Retinal pigment epithelial cell (primary cell): Measurements from ENCODE around the gene ATG4C.

Experiments
- DNase-seq: peaks from one replicate; pipeline ENCODE4 v3.0.0-alpha.2; 2010; ENCODE audit warnings: low read depth
- H3K4me3 ChIP-seq: 2 replicates; pipeline ENCODE4 v1.5.1; 2011; ENCODE audit warnings: mild to moderate bottlenecking, low read length, control low read depth, moderate library complexity
- TF ChIP-seq, protein P1 (sequence below): conservative IDR thresholded peaks from 2 replicates; pipeline ENCODE4 v1.5.1; 2011; ENCODE audit warnings: low read depth, low read length, control low read depth, inconsistent platforms

Gene ATG4C

GRCh38 chr1:62903982-62904855 is 120.3 kb downstream of the ATG4C start:
- no peak for DNase-seq
- no peak overlapping the region for H3K4me3 ChIP-seq
- TF ChIP-seq, protein P1, sequence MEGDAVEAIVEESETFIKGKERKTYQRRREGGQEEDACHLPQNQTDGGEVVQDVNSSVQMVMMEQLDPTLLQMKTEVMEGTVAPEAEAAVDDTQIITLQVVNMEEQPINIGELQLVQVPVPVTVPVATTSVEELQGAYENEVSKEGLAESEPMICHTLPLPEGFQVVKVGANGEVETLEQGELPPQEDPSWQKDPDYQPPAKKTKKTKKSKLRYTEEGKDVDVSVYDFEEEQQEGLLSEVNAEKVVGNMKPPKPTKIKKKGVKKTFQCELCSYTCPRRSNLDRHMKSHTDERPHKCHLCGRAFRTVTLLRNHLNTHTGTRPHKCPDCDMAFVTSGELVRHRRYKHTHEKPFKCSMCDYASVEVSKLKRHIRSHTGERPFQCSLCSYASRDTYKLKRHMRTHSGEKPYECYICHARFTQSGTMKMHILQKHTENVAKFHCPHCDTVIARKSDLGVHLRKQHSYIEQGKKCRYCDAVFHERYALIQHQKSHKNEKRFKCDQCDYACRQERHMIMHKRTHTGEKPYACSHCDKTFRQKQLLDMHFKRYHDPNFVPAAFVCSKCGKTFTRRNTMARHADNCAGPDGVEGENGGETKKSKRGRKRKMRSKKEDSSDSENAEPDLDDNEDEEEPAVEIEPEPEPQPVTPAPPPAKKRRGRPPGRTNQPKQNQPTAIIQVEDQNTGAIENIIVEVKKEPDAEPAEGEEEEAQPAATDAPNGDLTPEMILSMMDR, result no peak

DNA sequence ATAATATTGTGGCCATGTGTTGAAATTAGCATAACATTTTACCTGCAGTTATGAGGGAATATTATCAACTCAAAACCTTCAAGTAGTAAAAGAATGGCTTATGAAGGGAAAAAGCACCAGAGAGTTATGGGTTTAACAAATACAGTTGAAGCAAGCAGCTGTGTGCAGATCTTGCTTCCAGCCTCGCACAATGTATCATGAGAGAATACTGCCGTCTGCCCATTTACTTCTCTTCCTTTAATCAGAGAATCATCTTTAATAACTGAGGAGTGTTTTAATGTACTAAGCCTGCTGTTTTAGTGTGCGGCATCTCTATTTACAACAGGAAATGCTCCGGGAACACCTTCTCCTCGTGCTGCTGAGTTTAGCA is 120.9 kb downstream of the ATG4C start:
- TF ChIP-seq, protein P1, result no peak
- H3K4me3 ChIP-seq, result no peak overlapping the region
- no peak for DNase-seq

GRCh38 chr1:62905309-62905708 is 121.4 kb downstream of the ATG4C start:
- no peak for DNase-seq
- TF ChIP-seq, protein P1, result no peak
- H3K4me3 ChIP-seq, result no peak overlapping the region

GRCh38 chr1:62905872-62906271 is 121.9 kb downstream of the ATG4C start:
- TF ChIP-seq, protein P1, result no peak
- DNase-seq, result no peak
- H3K4me3 ChIP-seq, result no peak overlapping the region

DNA sequence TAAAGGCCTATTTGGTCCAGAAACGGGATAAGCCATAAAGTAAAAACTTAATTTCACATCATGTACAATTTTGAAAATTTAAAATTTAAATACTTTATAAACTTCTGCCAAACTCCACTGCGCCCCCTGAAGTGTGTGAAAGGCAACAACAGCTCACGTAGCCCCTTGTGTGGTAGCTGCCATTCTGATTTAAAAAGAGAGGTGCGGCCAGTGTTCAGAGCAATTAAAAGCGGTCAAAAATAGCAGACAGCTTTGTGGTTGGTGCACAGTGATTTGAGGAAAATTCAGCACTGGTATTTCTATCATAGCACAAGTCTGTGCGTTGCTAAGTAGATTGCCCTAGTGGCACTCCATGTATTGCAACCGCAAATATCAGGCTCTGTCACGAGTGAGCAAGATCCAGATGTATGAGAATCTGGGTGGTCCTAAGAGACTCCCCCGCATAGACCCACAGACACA is 122.5 kb downstream of the ATG4C start:
- TF ChIP-seq, protein P1, result peak; percentile 69
- peak; percentile 9 for DNase-seq
- no peak overlapping the region for H3K4me3 ChIP-seq

- no peak for DNase-seq
- TF ChIP-seq, protein P1, result no peak
- no peak overlapping the region for H3K4me3 ChIP-seq
These were observed 124.3 kb downstream of the ATG4C start for GRCh38 chr1:62908168-62908695.
